ENCODE measurements around the gene KMO.

KMO gene

GRCh38 chr1:241586905-241587512 lies 54.8 kb downstream of the KMO start:
- no peak for TF ChIP-seq CTCF (conservative IDR thresholded peaks at IDR 0.05)
- no peak overlapping the region for H3K27ac ChIP-seq

- peak overlapping the region; percentile 47; the same call in 1 of the 2 replicates for H3K27ac ChIP-seq
- TF ChIP-seq CTCF (conservative IDR thresholded peaks at IDR 0.05): no peak
Measured at GRCh38 chr1:241589521-241589920, 57.3 kb downstream of the KMO start.

- no peak for TF ChIP-seq CTCF (conservative IDR thresholded peaks at IDR 0.05)
- no peak overlapping the region for H3K27ac ChIP-seq
Measured at GRCh38 chr1:241590719-241591118, 58.5 kb downstream of the KMO start.

- no peak for TF ChIP-seq CTCF (conservative IDR thresholded peaks at IDR 0.05)
- H3K27ac ChIP-seq: no peak overlapping the region
Measured at GRCh38 chr1:241591317-241591716, 59.1 kb downstream of the KMO start.

GRCh38 chr1:241591736-241592135 lies 59.6 kb downstream of the KMO start:
- no peak for TF ChIP-seq CTCF (conservative IDR thresholded peaks at IDR 0.05)
- no peak overlapping the region for H3K27ac ChIP-seq

GRCh38 chr1:241592273-241592958 lies 60.2 kb downstream of the KMO start:
- H3K27ac ChIP-seq: no peak overlapping the region
- TF ChIP-seq CTCF (conservative IDR thresholded peaks at IDR 0.05): no peak

GRCh38 chr1:241593186-241593585 lies 61.0 kb downstream of the KMO start:
- no peak overlapping the region for H3K27ac ChIP-seq
- no peak for TF ChIP-seq CTCF (conservative IDR thresholded peaks at IDR 0.05)
